GM10266 (cell line): ENCODE results near the gene ZNF436.

ENCODE experiments used
- DNase-seq: peaks from one replicate; pipeline ENCODE4 v3.0.0; 2012; ENCODE audit errors: extremely low spot score
- TF ChIP-seq, protein P1 (sequence below): IDR thresholded peaks from 2 replicates; pipeline ENCODE4 v1.5.1; 2012; ENCODE audit warnings: mild to moderate bottlenecking, low read depth; ENCODE audit not compliant: control insufficient read depth, insufficient read depth; ENCODE audit errors: missing control alignments

Gene ZNF436

DNA sequence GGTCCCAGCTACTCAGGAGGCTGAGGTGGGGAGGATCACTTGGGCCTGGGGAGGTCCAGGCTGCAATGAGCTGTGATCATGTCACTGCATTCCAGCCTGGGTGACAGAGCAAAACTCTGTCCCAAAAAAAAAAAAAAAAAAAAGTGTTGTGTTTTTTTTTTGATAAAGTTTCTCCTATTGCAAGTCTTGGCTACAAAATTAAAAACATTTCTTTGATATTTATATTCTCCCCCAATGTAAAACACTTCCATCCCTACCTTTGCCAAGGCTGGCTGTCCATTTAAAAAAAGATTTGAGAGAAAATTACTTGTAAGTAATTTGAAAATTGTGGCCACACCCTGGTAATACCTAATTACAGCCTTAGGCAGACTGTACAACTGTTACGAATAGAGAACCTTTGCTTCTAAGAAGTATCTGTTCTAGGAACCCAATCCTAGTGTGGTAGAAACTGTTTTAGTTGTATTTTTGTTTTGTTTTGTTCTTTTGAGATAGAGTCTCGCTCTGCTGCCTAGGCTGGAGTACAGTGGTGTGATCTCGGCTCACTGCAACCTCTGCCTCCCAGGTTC lies 11.2 kb downstream of the ZNF436 start:
- DNase-seq: no peak
- TF ChIP-seq, protein P1, sequence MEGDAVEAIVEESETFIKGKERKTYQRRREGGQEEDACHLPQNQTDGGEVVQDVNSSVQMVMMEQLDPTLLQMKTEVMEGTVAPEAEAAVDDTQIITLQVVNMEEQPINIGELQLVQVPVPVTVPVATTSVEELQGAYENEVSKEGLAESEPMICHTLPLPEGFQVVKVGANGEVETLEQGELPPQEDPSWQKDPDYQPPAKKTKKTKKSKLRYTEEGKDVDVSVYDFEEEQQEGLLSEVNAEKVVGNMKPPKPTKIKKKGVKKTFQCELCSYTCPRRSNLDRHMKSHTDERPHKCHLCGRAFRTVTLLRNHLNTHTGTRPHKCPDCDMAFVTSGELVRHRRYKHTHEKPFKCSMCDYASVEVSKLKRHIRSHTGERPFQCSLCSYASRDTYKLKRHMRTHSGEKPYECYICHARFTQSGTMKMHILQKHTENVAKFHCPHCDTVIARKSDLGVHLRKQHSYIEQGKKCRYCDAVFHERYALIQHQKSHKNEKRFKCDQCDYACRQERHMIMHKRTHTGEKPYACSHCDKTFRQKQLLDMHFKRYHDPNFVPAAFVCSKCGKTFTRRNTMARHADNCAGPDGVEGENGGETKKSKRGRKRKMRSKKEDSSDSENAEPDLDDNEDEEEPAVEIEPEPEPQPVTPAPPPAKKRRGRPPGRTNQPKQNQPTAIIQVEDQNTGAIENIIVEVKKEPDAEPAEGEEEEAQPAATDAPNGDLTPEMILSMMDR: no peak

DNA sequence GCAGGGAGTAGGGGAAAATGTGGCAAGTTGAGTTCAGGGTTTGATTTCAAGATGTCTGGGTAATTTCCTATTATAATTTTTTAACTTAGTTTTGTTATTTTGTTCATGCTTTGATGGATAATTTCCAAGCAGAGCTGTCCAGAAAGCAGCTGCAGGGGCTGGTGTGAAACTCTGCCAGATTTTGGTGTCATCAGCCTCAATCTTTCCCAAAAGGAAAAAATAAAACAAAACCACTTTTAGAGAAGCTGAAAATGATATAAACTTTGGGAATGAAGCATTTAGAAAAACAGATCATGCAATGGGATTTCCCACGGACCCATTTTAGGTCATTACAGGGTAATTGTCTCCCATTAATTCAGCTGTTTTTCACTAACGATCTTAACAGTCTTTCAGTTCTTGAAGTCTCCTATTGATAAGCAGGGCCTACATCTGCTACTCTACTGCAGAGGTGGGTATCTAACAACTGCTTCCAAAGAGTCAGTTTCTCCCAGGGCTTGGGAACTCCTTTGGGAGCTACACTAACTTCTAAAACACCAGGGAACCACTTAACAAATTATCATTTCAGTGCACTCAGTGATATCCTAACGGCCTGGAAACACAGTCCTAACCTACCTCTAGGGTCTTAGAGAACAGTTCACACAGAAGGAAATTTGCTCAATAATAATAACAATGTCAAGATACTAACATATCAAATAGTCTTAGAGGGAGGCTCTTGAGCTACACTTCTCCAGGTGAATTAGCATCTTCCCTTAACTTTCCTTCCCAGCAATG lies 12.3 kb downstream of the ZNF436 start:
- TF ChIP-seq, protein P1: no peak
- DNase-seq: no peak

DNA sequence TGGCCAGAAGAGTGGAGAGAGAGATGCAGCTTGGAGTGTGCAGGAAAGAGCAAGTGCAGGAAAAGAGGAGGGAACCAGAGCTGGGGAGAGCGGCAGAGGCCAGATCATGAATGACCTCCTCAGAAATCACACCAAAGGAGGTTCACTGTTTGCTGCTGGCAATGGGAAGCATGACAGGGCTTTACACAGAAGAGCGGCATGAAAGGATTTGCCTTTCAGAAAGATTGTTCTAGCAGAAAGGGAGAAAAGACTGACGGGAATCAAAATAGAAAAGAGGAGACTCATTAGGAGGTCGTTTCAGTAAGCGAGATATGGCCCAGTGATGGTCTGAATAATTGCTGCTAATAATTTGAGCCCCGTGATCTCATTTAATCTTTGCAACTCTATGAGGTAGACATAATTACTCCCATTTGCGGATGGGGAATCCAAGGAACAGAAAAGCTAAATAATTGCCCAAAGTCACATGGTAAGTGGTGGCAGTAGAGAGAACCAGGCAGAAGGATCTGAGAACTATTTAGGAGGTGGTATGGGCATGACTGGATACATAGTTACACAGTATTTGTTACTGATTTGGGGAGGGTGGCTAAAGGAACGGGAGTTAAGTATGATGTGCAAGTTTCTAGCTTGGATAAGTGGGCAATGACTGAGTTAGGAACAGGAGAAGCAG lies 13.0 kb downstream of the ZNF436 start:
- TF ChIP-seq, protein P1: no peak
- no peak for DNase-seq

DNA sequence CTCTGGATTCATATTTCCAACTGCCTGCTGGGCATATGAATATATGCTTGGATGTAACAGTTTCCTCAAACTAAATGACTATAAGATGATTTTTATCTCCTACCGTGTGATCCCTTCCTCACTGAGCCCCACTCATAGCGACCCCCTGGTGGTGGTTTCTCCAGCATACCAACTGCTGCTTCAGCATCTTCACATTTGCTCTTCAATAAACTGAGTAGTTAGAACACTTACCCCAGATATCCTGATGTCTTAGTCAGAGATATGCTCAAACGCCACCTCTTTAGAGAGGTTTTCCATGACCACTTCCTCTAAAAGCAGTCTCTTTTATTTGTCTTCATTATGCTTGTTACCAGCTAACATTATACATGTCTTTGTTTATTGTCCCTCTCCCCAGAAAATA lies 15.4 kb downstream of the ZNF436 start:
- TF ChIP-seq, protein P1: no peak
- DNase-seq: no peak

DNA sequence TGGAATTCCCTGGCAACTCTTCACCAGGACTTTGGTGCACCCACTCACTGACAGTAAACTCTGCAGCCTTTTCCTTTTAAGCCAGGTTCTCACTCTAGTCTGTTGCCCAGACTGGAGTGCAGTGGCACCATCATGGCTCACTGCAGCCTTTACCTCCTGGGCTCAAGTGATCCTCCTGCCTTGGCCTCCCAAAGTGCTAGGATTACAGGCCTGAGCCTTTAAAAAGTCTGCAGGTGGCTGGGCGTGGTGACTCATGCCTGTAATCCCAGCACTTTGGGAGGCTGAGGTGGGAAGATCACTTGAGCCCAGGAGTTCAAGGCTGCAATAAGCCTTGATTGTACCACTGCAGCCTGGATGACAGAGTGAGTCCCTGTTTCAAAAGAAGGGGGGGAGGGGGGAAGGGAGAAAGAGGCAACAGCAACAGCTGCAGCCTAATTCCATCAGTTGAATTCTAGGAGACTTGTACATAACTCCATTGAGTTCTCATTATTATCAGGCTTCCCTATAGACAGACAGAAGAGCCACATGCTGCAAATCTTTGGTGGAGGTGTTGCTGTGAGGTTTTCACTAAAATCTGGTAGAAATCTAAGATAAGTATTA lies 17.4 kb downstream of the ZNF436 start:
- TF ChIP-seq, protein P1: no peak

DNA sequence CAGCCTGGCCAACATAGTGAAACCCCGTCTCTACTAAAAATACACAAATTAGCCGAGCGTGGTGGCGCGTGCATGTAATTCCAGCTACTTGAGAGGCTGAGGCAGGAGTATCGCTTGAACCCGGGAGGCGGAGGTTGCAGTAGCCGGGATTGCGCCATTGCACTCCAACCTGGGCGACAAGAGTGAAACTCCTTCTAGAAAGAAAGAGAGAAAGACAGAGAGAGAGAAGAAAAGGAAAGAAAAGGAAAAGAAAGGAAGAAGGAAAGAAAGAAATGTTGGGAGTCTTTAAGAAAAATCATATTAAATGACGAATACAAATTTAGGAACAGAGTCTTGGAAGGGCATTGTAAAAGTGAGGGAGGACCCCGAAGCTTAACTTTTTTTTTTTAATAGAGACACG lies 23.7 kb downstream of the ZNF436 start:
- TF ChIP-seq, protein P1: no peak

More for the DNA sequence above, 17.4 kb downstream of the ZNF436 start:
- no peak for DNase-seq

More for the DNA sequence above, 23.7 kb downstream of the ZNF436 start:
- no peak for DNase-seq
